Activated CD4-positive, alpha-beta T cell treated with anti-CD3 and anti-CD28 coated beads, Interleukin-2, amount 50 U/mL, for 24 hours (primary cell): ENCODE data around the gene VASP.

Experiments
- DNase-seq, 2 donors: peaks; one replicate each; pipeline ENCODE4 v3.0.0-alpha.2; 2020; ENCODE audit warnings: low read depth in 1 of 2, low spot score in 1 of 2

VASP gene

GRCh38 chr19:45514376-45515051, 7.2 kb downstream of the VASP start:
- no peak for DNase-seq

- DNase-seq, result no peak
Measured at GRCh38 chr19:45515081-45515624, 7.9 kb downstream of the VASP start.

GRCh38 chr19:45515807-45516401, 8.6 kb downstream of the VASP start:
- no peak for DNase-seq

- no peak for DNase-seq
Measured at GRCh38 chr19:45517238-45517637, 10.0 kb downstream of the VASP start.

GRCh38 chr19:45517641-45518468, 10.6 kb downstream of the VASP start:
- no peak for DNase-seq

- DNase-seq, result no peak
Measured at GRCh38 chr19:45518469-45518826, 11.2 kb downstream of the VASP start.

- DNase-seq, result no peak
Measured at GRCh38 chr19:45522010-45522941, 15.0 kb downstream of the VASP start.

GRCh38 chr19:45523642-45524256, 16.5 kb downstream of the VASP start:
- DNase-seq, result peak; percentile 54 to 73

GRCh38 chr19:45524575-45525129, 17.4 kb downstream of the VASP start:
- no peak for DNase-seq

- DNase-seq, result no peak
Measured at GRCh38 chr19:45526143-45526542, 18.9 kb downstream of the VASP start.

GRCh38 chr19:45526971-45527370, 19.7 kb downstream of the VASP start:
- DNase-seq, result no peak

GRCh38 chr19:45527731-45528130, 20.5 kb downstream of the VASP start:
- DNase-seq, result no peak

- DNase-seq, result no peak
Measured at GRCh38 chr19:45528149-45528743, 21.0 kb downstream of the VASP start.

GRCh38 chr19:45528744-45529419, 21.6 kb downstream of the VASP start:
- no peak for DNase-seq

GRCh38 chr19:45529420-45529785, 22.1 kb downstream of the VASP start:
- no peak for DNase-seq

GRCh38 chr19:45531349-45531748, 24.1 kb downstream of the VASP start:
- DNase-seq, result no peak

- no peak for DNase-seq
Measured at GRCh38 chr19:45539459-45539858, 32.2 kb downstream of the VASP start.

- DNase-seq, result no peak
Measured at GRCh38 chr19:45542234-45542668, 35.0 kb downstream of the VASP start.

- DNase-seq, result no peak
Measured at GRCh38 chr19:45547211-45547770, 40.0 kb downstream of the VASP start.
